Caco-2 (cell line): ENCODE results near the gene CEBPG. TPM values are rescaled to one million over a fixed set of nuclear protein-coding genes. Genes with fewer than 3 reads are reported as not detected.

ENCODE experiments used
- BruUV-seq: library from RNA; stranded (reverse); fragments of 400-500 nt; replicated peaks from 2 replicates; lab custom pipeline; 2021; lab: Mats Ljungman, UMichigan
- CTCF ChIA-PET: fragments of 300-600 bp; sonication (Branson Sonifier 250); formaldehyde crosslinking; loops from one replicate; lab custom pipeline; 2022; ENCODE audit warnings: antibody characterized with exemption; lab: Charles Lee
- POLR2A ChIA-PET: fragments of 300-600 bp; sonication (Branson Sonifier 250); formaldehyde crosslinking; loops from one replicate; lab custom pipeline; 2022; ENCODE audit warnings: antibody characterized with exemption; lab: Charles Lee
- DNase-seq, 2 experiments: peaks; one replicate each; pipeline versions ENCODE4 v3.0.0 to v3.0.0-alpha.2; 2020 to 2022
- H3K27me3 ChIP-seq: replicated peaks from 2 replicates; pipeline ENCODE4 v1.6.0; 2011; ENCODE audit warnings: low read length; ENCODE audit not compliant: control insufficient read depth, insufficient read depth
- H3K36me3 ChIP-seq: 2 replicates; pipeline ENCODE4 v1.5.1; 2011; ENCODE audit warnings: low read length; ENCODE audit not compliant: control insufficient read depth, insufficient read depth
- H3K4me1 ChIP-seq: fragments of 250-450 bp; sonication (Bioruptor Pico); 2 replicates; pipeline ENCODE4 v1.5.1; 2020; ENCODE audit warnings: mild to moderate bottlenecking
- H3K4me3 ChIP-seq: 2 replicates; pipeline ENCODE4 v1.5.1; 2011; ENCODE audit warnings: low read depth, mild to moderate bottlenecking, control low read depth, low read length
- H3K9me3 ChIP-seq: fragments of 250-450 bp; sonication (Bioruptor Pico); 2 replicates; pipeline ENCODE4 v1.5.1; 2020; ENCODE audit warnings: mild to moderate bottlenecking, moderate library complexity
- H3K27ac Mint-ChIP-seq: one replicate; pipeline ENCODE4 v1.8.0; 2022; ENCODE audit warnings: mixed read lengths; ENCODE audit not compliant: unreplicated experiment
- H3K27me3 Mint-ChIP-seq: one replicate; pipeline ENCODE4 v1.8.0; 2022; ENCODE audit warnings: mixed read lengths; ENCODE audit not compliant: insufficient read depth, unreplicated experiment
- H3K36me3 Mint-ChIP-seq: one replicate; pipeline ENCODE4 v1.8.0; 2022; ENCODE audit warnings: mild to moderate bottlenecking, mixed read lengths; ENCODE audit not compliant: insufficient read depth, unreplicated experiment
- H3K4me1 Mint-ChIP-seq: one replicate; pipeline ENCODE4 v1.8.0; 2022; ENCODE audit warnings: low read depth, mixed read lengths; ENCODE audit not compliant: unreplicated experiment
- H3K4me3 Mint-ChIP-seq: one replicate; pipeline ENCODE4 v1.8.0; 2022; ENCODE audit warnings: mild to moderate bottlenecking, moderate library complexity, mixed read lengths; ENCODE audit not compliant: unreplicated experiment
- H3K9me3 Mint-ChIP-seq: one replicate; pipeline ENCODE4 v1.8.0; 2022; ENCODE audit warnings: mixed read lengths; ENCODE audit not compliant: unreplicated experiment
- CTCF ChIP-seq, 2 experiments: fragments of 200-600 bp in 1 of 2; IDR thresholded peaks; 1 replicate in 1 of 2; 2 replicates in 1 of 2; pipeline versions ENCODE4 v1.5.1 to v1.8.0; 2011 to 2022; ENCODE audit warnings: antibody characterized with exemption in 1 of 2, control low read depth in 1 of 2, inconsistent platforms in 1 of 2, low read depth in 1 of 2, low read length in 1 of 2, mild to moderate bottlenecking in 1 of 2, moderate library complexity in 1 of 2; ENCODE audit not compliant: insufficient read depth in 1 of 2, severe bottlenecking in 1 of 2, unreplicated experiment in 1 of 2
- intact Hi-C: fragments of 100-400 bp; cut with micrococcal nuclease; formaldehyde crosslinking; loops from one replicate; pipeline ENCODE4 v1.10.0; 2022; ENCODE audit not compliant: unreplicated experiment
- total RNA-seq: library from RNA; stranded (reverse); gene quantifications from 2 replicates; pipeline ENCODE4 v1.2.3, GENCODE V29; 2022

Gene CEBPG
- total RNA-seq, 1 experiment from 2014 or later: 79.4 TPM

GRCh38 chr19:33363476-33363875 lies 10.0 kb upstream of the CEBPG start:
- peaks cover 7% of the 10 kb centered on the region for H3K36me3 Mint-ChIP-seq
- H3K27me3 Mint-ChIP-seq: no peaks in the 10 kb centered on the region
- Histone ChIP-seq H3K27me3 (no peaks in the 10 kb centered on the region), H3K36me3 (no peaks in the 10 kb centered on the region), H3K4me1 (peaks cover 43% of the 10 kb centered on the region), H3K4me3 (no peak overlapping the region), H3K9me3 (no peaks in the 10 kb centered on the region)
- ChIA-PET CTCF (interaction anchor here (0.6 to 1.0 kb wide), 2 partner anchors 58 to 432 kb away, joined by 3 to 5 read pairs; no protein-coding TSS in a partner anchor), POLR2A (interaction anchor here (0.5 kb wide), 1 partner anchor 1320 kb away, joined by 5 read pairs; no protein-coding TSS in a partner anchor)
- H3K9me3 Mint-ChIP-seq: no peaks in the 10 kb centered on the region
- H3K4me1 Mint-ChIP-seq: peaks cover 49% of the 10 kb centered on the region
- no TSS peak for BruUV-seq
- no peak for TF ChIP-seq CTCF (IDR thresholded peaks at IDR 0.05; ENCODE audit: insufficient read depth in 1 of 2, low read depth in 1 of 2, low read length in 1 of 2, severe bottlenecking in 1 of 2, unreplicated experiment in 1 of 2)
- DNase-seq: no peak
- peak overlapping the region; percentile 81 for H3K27ac Mint-ChIP-seq
- no peak overlapping the region for H3K4me3 Mint-ChIP-seq
- intact Hi-C loops: no loop called here

GRCh38 chr19:33365691-33366090 lies 7.8 kb upstream of the CEBPG start:
- Mint-ChIP-seq H3K27me3 (no peaks in the 10 kb centered on the region), H3K27ac (peak overlapping the region; percentile 81), H3K9me3 (no peaks in the 10 kb centered on the region), H3K4me1 (peaks cover 51% of the 10 kb centered on the region), H3K4me3 (peak overlapping the region; percentile 74), H3K36me3 (peaks cover 7% of the 10 kb centered on the region)
- intact Hi-C loops: loop anchor here (1.0 to 5.0 kb wide), 5 partner anchors 9 to 63 kb away; partner anchors contain the start of gene CEBPA
- H3K9me3 ChIP-seq: no peaks in the 10 kb centered on the region
- H3K4me1 ChIP-seq: peaks cover 48% of the 10 kb centered on the region
- H3K36me3 ChIP-seq: no peaks in the 10 kb centered on the region
- peak; percentile 81 to 91 for DNase-seq
- POLR2A ChIA-PET: no interaction called here
- CTCF ChIA-PET: interaction anchor here (1.5 kb wide), 1 partner anchor 62 kb away, joined by 3 read pairs; no protein-coding TSS in a partner anchor
- no TSS peak for BruUV-seq
- peak overlapping the region; percentile 21 for H3K4me3 ChIP-seq
- H3K27me3 ChIP-seq: no peaks in the 10 kb centered on the region
- no peak for TF ChIP-seq CTCF (IDR thresholded peaks at IDR 0.05; ENCODE audit: insufficient read depth in 1 of 2, low read depth in 1 of 2, low read length in 1 of 2, severe bottlenecking in 1 of 2, unreplicated experiment in 1 of 2)

- POLR2A ChIA-PET: interaction anchor here (0.8 kb wide), 1 partner anchor 63 kb away, joined by 5 read pairs; the partner anchor contains the start of gene CEBPA
- Mint-ChIP-seq H3K27ac (peak overlapping the region; percentile 81), H3K4me1 (peaks cover 51% of the 10 kb centered on the region), H3K27me3 (no peaks in the 10 kb centered on the region), H3K4me3 (peak overlapping the region; percentile 74), H3K9me3 (no peaks in the 10 kb centered on the region), H3K36me3 (peaks cover 7% of the 10 kb centered on the region)
- no peaks in the 10 kb centered on the region for H3K36me3 ChIP-seq
- CTCF ChIA-PET: interaction anchor here (0.9 to 1.5 kb wide), 2 partner anchors 16 to 62 kb away, joined by 3 read pairs; no protein-coding TSS in a partner anchor
- H3K4me1 ChIP-seq: peaks cover 48% of the 10 kb centered on the region
- intact Hi-C loops: loop anchor here (1.0 to 5.0 kb wide), 5 partner anchors 8 to 63 kb away; partner anchors contain the start of gene CEBPA
- BruUV-seq: TSS peak; percentile 60
- H3K4me3 ChIP-seq: peak overlapping the region; percentile 21
- no peaks in the 10 kb centered on the region for H3K27me3 ChIP-seq
- no peak for TF ChIP-seq CTCF (IDR thresholded peaks at IDR 0.05; ENCODE audit: insufficient read depth in 1 of 2, low read depth in 1 of 2, low read length in 1 of 2, severe bottlenecking in 1 of 2, unreplicated experiment in 1 of 2)
- no peaks in the 10 kb centered on the region for H3K9me3 ChIP-seq
- DNase-seq: peak; percentile 72 to 82
Observed at GRCh38 chr19:33366127-33366526, 7.4 kb upstream of the CEBPG start.
